ENCODE data around the gene NAALADL2.

The NAALADL2 gene

DNA sequence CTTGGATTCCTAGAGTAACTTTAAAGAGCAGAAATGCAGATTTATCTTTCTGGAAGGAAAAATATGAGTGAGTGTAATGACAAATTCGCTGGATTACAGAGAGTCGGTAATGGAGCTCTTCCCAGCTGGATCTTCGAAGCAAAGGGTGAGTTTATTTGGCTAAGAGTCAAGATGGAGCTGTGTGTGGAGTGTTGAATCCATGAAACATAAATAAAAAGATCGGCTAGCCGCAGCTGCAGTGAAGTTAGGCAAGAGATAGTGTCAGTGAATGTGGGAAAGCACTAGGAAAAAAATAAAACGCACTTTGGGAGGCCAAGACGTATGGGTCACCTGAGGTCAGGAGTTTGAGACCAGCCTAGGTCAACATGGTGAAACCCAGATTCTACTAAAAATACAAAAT is 10.3 kb downstream of the NAALADL2 start:
- H3K36me3 ChIP-seq (replicated peaks): no peaks in the 10 kb centered on the region
- in situ Hi-C loops (cut with HindIII; ENCODE audit: low pct_ligation_motif_present, low sequenced_read_pairs): no loop called here
- TF ChIP-seq, protein P1, sequence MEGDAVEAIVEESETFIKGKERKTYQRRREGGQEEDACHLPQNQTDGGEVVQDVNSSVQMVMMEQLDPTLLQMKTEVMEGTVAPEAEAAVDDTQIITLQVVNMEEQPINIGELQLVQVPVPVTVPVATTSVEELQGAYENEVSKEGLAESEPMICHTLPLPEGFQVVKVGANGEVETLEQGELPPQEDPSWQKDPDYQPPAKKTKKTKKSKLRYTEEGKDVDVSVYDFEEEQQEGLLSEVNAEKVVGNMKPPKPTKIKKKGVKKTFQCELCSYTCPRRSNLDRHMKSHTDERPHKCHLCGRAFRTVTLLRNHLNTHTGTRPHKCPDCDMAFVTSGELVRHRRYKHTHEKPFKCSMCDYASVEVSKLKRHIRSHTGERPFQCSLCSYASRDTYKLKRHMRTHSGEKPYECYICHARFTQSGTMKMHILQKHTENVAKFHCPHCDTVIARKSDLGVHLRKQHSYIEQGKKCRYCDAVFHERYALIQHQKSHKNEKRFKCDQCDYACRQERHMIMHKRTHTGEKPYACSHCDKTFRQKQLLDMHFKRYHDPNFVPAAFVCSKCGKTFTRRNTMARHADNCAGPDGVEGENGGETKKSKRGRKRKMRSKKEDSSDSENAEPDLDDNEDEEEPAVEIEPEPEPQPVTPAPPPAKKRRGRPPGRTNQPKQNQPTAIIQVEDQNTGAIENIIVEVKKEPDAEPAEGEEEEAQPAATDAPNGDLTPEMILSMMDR (IDR thresholded peaks at IDR 0.05; ENCODE audit: low read depth, low read length, missing control alignments): no peak
- H3K27ac ChIP-seq: no peak overlapping the region
- no peak overlapping the region for H3K4me3 ChIP-seq (ENCODE audit: low read depth, low read length)
- DNase-seq: no peak
- H3K27me3 ChIP-seq (replicated peaks): no peaks in the 10 kb centered on the region

DNA sequence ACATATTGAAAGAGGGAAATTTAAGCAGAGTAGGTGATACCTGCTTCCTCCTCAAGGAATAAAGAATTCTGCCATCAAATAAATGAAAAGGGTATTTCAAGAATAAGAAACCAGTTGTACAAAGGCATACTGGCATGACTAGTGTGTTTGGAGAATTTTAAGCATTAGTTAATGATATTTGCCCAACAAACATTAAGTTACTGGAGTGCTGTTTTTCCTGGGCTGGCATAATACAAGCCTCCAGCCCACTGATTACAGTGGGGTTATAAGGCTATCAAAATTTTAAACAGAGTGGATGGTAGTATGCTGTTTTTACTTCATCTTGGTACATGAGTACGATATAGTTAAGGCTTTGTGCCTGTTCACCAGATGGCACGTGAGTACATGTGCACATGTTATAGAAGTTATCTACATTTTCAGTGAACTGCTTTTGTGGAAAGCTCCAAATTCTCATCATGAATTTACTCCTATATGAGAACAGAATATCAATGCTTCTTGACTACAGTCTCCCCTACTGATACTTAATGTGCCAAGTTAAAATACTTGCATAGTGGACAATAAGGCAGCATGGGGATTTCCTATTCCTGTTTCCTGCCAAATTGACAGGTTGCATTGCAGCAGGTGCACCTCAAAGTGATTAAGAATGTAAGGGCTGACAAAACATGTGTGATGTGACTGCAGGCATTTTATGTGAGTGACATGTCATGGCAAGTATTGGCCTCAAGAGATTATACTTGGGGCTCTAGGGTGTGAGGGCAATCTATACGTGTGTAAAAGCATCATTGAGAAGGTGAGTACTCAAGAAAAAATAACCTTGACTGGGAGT is 14.9 kb downstream of the NAALADL2 start:
- H3K36me3 ChIP-seq (replicated peaks): no peaks in the 10 kb centered on the region
- in situ Hi-C loops (cut with HindIII; ENCODE audit: low pct_ligation_motif_present, low sequenced_read_pairs): no loop called here
- TF ChIP-seq, protein P1 (IDR thresholded peaks at IDR 0.05; ENCODE audit: low read depth, low read length, missing control alignments): no peak
- no peak for DNase-seq
- no peak overlapping the region for H3K27ac ChIP-seq
- H3K4me3 ChIP-seq (ENCODE audit: low read depth, low read length): no peak overlapping the region
- no peaks in the 10 kb centered on the region for H3K27me3 ChIP-seq (replicated peaks)

DNA sequence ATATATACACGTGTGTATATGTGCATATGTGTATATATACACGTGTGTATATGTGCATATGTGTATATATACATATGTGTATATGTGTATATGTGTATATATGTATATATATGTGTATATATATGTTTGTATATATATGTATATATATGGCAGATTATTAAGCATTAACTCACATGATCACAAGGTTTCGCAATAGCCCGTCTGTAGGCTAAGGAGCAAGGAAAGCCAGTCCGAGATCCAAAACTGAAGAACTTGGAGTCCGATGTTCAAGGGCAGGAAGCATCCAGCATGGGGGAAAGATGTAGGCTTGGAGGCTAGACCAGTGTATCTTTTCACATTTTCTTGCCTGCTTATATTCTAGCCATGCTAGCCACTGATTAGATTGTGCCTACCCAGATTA is 23.7 kb downstream of the NAALADL2 start:
- in situ Hi-C loops (cut with HindIII; ENCODE audit: low pct_ligation_motif_present, low sequenced_read_pairs): no loop called here
- Histone ChIP-seq H3K4me3 (ENCODE audit: low read depth, low read length) (no peak overlapping the region), H3K27me3 (replicated peaks) (no peaks in the 10 kb centered on the region), H3K27ac (no peak overlapping the region), H3K36me3 (replicated peaks) (no peaks in the 10 kb centered on the region)
- TF ChIP-seq, protein P1 (IDR thresholded peaks at IDR 0.05; ENCODE audit: low read depth, low read length, missing control alignments): no peak
- no peak for DNase-seq

DNA sequence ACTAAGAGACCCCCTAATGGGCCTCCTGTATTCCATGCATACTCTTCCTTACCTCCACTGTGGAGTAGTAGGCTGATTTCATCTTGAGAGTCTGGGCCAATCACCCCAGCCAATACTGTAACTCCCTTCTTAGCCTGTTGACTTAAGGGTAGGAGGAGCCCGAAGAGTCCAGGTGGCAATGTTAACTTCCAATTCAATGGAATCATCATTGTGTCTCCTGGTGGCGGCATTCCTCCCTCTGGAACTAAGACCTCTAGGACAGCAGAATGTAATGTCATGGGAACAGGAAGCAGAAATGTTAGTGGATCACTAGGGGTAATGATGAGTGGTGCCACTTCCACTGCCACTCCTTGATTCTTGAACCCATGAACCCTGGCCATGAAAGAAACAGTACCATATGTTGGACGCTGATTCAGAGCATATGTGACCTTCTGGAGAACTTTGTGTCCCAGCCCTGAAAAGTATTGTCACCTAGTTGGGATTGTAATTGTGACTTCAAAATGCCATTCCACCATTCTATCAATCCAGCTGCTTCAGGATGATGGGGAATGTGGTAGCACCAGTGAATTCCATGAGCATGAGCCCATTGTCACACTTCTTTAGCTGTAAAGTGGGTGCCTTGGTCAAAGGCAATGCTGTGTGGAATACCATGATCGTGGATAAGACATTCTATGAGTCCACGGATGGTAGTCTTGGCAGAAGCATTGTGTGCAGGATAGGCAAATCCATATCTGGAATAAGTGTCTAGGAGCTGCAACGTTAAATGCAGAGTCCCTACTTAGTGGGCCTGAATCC is 24.9 kb downstream of the NAALADL2 start:
- H3K27ac ChIP-seq: no peak overlapping the region
- H3K4me3 ChIP-seq (ENCODE audit: low read depth, low read length): no peak overlapping the region
- H3K27me3 ChIP-seq (replicated peaks): no peaks in the 10 kb centered on the region
- TF ChIP-seq, protein P1 (IDR thresholded peaks at IDR 0.05; ENCODE audit: low read depth, low read length, missing control alignments): no peak
- no peak for DNase-seq
- in situ Hi-C loops (cut with HindIII; ENCODE audit: low pct_ligation_motif_present, low sequenced_read_pairs): no loop called here
- H3K36me3 ChIP-seq (replicated peaks): no peaks in the 10 kb centered on the region

DNA sequence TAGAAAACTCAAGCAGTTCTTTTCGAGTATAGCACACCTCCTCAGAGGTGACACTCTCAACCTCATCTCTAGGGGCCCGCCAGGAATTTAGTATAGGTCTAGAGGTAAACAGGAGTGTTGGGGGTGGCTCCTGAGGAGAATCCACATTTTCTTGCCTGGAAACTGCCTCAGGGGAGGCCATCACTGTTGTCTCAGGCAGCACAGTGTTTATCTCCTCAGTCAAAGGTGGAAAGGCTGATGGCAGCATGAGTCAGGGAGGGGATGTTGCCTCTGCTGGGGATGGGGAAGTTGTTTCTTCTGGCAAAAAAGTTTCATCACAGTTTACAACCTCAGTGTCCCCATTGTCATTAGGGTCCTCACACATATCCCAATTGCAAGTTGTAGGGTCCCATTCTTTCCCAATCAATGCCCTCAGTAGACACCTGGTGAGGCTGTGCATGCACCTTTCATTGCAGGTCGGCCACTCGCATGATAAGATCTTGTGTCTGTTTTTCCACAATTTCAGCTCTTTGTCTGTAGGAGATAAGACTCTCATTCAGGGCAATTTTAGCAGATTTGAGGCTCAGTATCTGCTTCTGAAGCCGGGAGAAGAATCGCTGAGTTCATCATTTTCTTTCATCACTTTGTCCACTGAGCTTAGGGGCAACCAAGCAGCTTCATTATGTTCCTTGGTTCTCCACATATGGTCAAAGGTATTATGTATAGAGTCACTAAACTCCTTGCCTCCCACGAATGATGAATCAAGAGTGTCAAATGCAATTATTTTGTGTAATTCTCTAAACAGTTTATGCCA is 25.8 kb downstream of the NAALADL2 start:
- H3K27me3 ChIP-seq (replicated peaks): no peaks in the 10 kb centered on the region
- in situ Hi-C loops (cut with HindIII; ENCODE audit: low pct_ligation_motif_present, low sequenced_read_pairs): no loop called here
- no peak overlapping the region for H3K27ac ChIP-seq
- no peaks in the 10 kb centered on the region for H3K36me3 ChIP-seq (replicated peaks)
- H3K4me3 ChIP-seq (ENCODE audit: low read depth, low read length): no peak overlapping the region
- DNase-seq: no peak
- TF ChIP-seq, protein P1 (IDR thresholded peaks at IDR 0.05; ENCODE audit: low read depth, low read length, missing control alignments): no peak
